Prostate gland (tissue), 2 donors: ENCODE measurements around the gene CRTC3. TPM values are rescaled to one million over a fixed set of nuclear protein-coding genes. Genes with fewer than 3 reads are reported as not detected.
"Not testable (repeated sequence)": the region's sequence is repeated elsewhere in the genome, so short reads cannot be mapped to it uniquely, and the experiment has no call there.

Experiments
- DNase-seq: peaks from one replicate; pipeline ENCODE4 v3.0.0-alpha.2; 2019; ENCODE audit warnings: low spot score
- H3K27ac ChIP-seq, 2 donors: fragments of 200-600 bp; sonication (generic); 2 replicates each; pipeline ENCODE4 v1.5.1; 2017 to 2019
- H3K27me3 ChIP-seq: fragments of 200-600 bp; sonication (generic); replicated peaks from 2 replicates; pipeline ENCODE4 v1.5.1; 2019; ENCODE audit not compliant: insufficient read depth
- H3K36me3 ChIP-seq, 2 donors: fragments of 200-600 bp; sonication (generic); 1 replicate in 1 of 2; 2 replicates in 1 of 2; pipeline versions ENCODE4 v1.5.1 to v1.8.1; 2017 to 2019
- H3K4me1 ChIP-seq: fragments of 200-600 bp; sonication (generic); replicated peaks from 2 replicates; pipeline ENCODE4 v1.5.1; 2019
- H3K4me3 ChIP-seq, 2 donors: fragments of 200-600 bp; sonication (generic); 2 replicates each; pipeline ENCODE4 v1.5.1; 2017 to 2019
- H3K9me3 ChIP-seq: fragments of 200-600 bp; sonication (generic); 2 replicates; pipeline ENCODE4 v1.5.1; 2017
- CTCF ChIP-seq, 4 experiments: fragments of 200-600 bp in 2 of 4; fragments of 450-650 bp in 2 of 4; sonication (generic) in 2 of 4; IDR thresholded peaks; 1 replicate in 3 of 4; 2 replicates in 1 of 4; pipeline ENCODE4 v1.5.1; 2016 to 2019; ENCODE audit warnings: antibody characterized with exemption in 4 of 4, mild to moderate bottlenecking in 2 of 4, moderate library complexity in 2 of 4
- POLR2A ChIP-seq: fragments of 450-650 bp; IDR thresholded peaks from one replicate; pipeline ENCODE4 v1.6.1; 2016; ENCODE audit warnings: antibody characterized with exemption, mild to moderate bottlenecking
- POLR2AphosphoS5 ChIP-seq: sonication (generic); formaldehyde crosslinking; IDR thresholded peaks from one replicate; pipeline ENCODE4 v1.6.1; 2017; ENCODE audit warnings: antibody characterized with exemption
- WGBS: methylation state at CpG from one replicate; pipeline ENCODE4 v1.1.5; 2018; 5-methylcytosine and 5-hydroxymethylcytosine counted together
- intact Hi-C: fragments of 100-400 bp; cut with DNase I; formaldehyde crosslinking; loops from one replicate; pipeline ENCODE4 v1.14.2; 2022
- total RNA-seq, 2 donors: library from RNA; depleted of rRNA; stranded (reverse); fragments of >200 nt; gene quantifications; one replicate each; pipeline ENCODE4 v1.1.0, GENCODE V29; 2016

The CRTC3 gene
- total RNA-seq, 2 donors from 2014 or later = 26.6 to 87.8 TPM

- no peak overlapping the region for H3K27ac ChIP-seq
- peaks cover 0 to 5% of the 10 kb centered on the region in 2 donors for H3K36me3 ChIP-seq
- H3K4me1 ChIP-seq = no peaks in the 10 kb centered on the region
- H3K27me3 ChIP-seq = no peaks in the 10 kb centered on the region
- DNase-seq = no peak
- no peak for TF ChIP-seq POLR2A
- TF ChIP-seq POLR2AphosphoS5 = no peak
- TF ChIP-seq CTCF (IDR thresholded peaks at IDR 0.05) = no peak
- no peak overlapping the region for H3K4me3 ChIP-seq
- WGBS = 73% methylated on average over 13 of the region's 13 CpGs
- H3K9me3 ChIP-seq = no peaks in the 10 kb centered on the region
- intact Hi-C loops = loop anchor here (10.0 kb wide), 1 partner anchor 310 kb away; no protein-coding TSS in a partner anchor
Observed at GRCh38 chr15:90624278-90624981, 94.7 kb downstream of the CRTC3 start.

GRCh38 chr15:90625037-90625436 is 95.3 kb downstream of the CRTC3 start:
- WGBS = 87% methylated on average over 7 of the region's 7 CpGs
- no peak overlapping the region for H3K4me3 ChIP-seq
- no peaks in the 10 kb centered on the region for H3K4me1 ChIP-seq
- no peak overlapping the region for H3K27ac ChIP-seq
- TF ChIP-seq CTCF (IDR thresholded peaks at IDR 0.05) (no peak), POLR2AphosphoS5 (no peak), POLR2A (no peak)
- no peaks in the 10 kb centered on the region for H3K27me3 ChIP-seq
- DNase-seq = no peak
- peaks cover 2 to 9% of the 10 kb centered on the region in 2 donors for H3K36me3 ChIP-seq
- intact Hi-C loops = loop anchor here (10.0 kb wide), 1 partner anchor 310 kb away; no protein-coding TSS in a partner anchor
- no peaks in the 10 kb centered on the region for H3K9me3 ChIP-seq

- no peaks in the 10 kb centered on the region for H3K4me1 ChIP-seq
- TF ChIP-seq POLR2A = no peak
- no peak for TF ChIP-seq CTCF (IDR thresholded peaks at IDR 0.05)
- TF ChIP-seq POLR2AphosphoS5 = no peak
- no peak for DNase-seq
- no peak overlapping the region for H3K4me3 ChIP-seq
- H3K36me3 ChIP-seq = peaks cover 9% of the 10 kb centered on the region in 2 donors
- no peak overlapping the region for H3K27ac ChIP-seq
- H3K9me3 ChIP-seq = no peaks in the 10 kb centered on the region
- WGBS = 94% methylated on average over 12 of the region's 12 CpGs
- intact Hi-C loops = loop anchor here (10.0 kb wide), 1 partner anchor 314 kb away; no protein-coding TSS in a partner anchor
- no peaks in the 10 kb centered on the region for H3K27me3 ChIP-seq
Observed at GRCh38 chr15:90629217-90629616, 99.5 kb downstream of the CRTC3 start.

GRCh38 chr15:90633360-90633759 is 103.6 kb downstream of the CRTC3 start:
- Histone ChIP-seq H3K27me3 (no peaks in the 10 kb centered on the region), H3K27ac (no peak overlapping the region), H3K36me3 (peaks cover 7 to 13% of the 10 kb centered on the region in 2 donors), H3K4me1 (no peaks in the 10 kb centered on the region), H3K9me3 (no peaks in the 10 kb centered on the region), H3K4me3 (no peak overlapping the region)
- no peak for DNase-seq
- 84% methylated on average over 3 of the region's 3 CpGs for WGBS
- intact Hi-C loops = no loop called here
- no peak for TF ChIP-seq POLR2AphosphoS5
- no peak for TF ChIP-seq POLR2A
- no peak for TF ChIP-seq CTCF (IDR thresholded peaks at IDR 0.05)

- H3K4me3 ChIP-seq, H3K4me1 ChIP-seq, intact Hi-C loops, DNase-seq, H3K27me3 ChIP-seq, H3K9me3 ChIP-seq, H3K27ac ChIP-seq: not testable (repeated sequence)
- WGBS = 74% methylated on average over 2 of the region's 3 CpGs
- H3K36me3 ChIP-seq = peaks cover 6 to 18% of the 10 kb centered on the region in 2 donors
Observed at GRCh38 chr15:90636993-90637392, 107.3 kb downstream of the CRTC3 start.
